Right atrium auricular region (tissue), 2 donors: ENCODE measurements around the gene GLMP. TPM values are rescaled to one million over a fixed set of nuclear protein-coding genes. Genes with fewer than 3 reads are reported as not detected.

Source experiments
- DNase-seq: peaks from one replicate; pipeline ENCODE4 v3.0.0-alpha.2; 2019; ENCODE audit warnings: low spot score
- H3K27ac ChIP-seq, 2 donors: fragments of 200-600 bp; sonication (generic); 1 replicate in 1 of 2; 2 replicates in 1 of 2; pipeline ENCODE4 v1.5.1; 2016 to 2019
- H3K27me3 ChIP-seq, 2 donors: fragments of 200-600 bp; sonication (generic); one replicate each; pipeline versions ENCODE4 v1.5.1 to v1.6.0; 2017 to 2019
- H3K36me3 ChIP-seq: fragments of 200-600 bp; sonication (generic); one replicate; pipeline ENCODE4 v1.5.1; 2016
- H3K4me1 ChIP-seq, 2 donors: fragments of 200-600 bp; sonication (generic); one replicate each; pipeline versions ENCODE4 v1.5.1 to v1.6.0; 2017 to 2019
- H3K4me3 ChIP-seq, 2 donors: fragments of 200-600 bp; sonication (generic); 1 replicate in 1 of 2; 2 replicates in 1 of 2; pipeline ENCODE4 v1.5.1; 2017 to 2019; ENCODE audit warnings: mild to moderate bottlenecking in 1 of 2, moderate library complexity in 1 of 2
- H3K9me3 ChIP-seq, 2 donors: fragments of 200-600 bp; sonication (generic); one replicate each; pipeline ENCODE4 v1.5.1; 2019
- total RNA-seq, 2 donors: library from RNA; depleted of rRNA; stranded (reverse); fragments of >200 nt; gene quantifications; one replicate each; pipeline ENCODE4 v1.1.0, GENCODE V29; 2016
- TF ChIP-seq, protein P1 (sequence below), 2 donors: fragments of 200-600 bp; sonication (generic); IDR thresholded peaks; one replicate each; pipeline ENCODE4 v1.5.1; 2019; ENCODE audit warnings: antibody characterized with exemption in 2 of 2

GLMP gene
- total RNA-seq, 2 donors from 2014 or later, result 26.3 to 27.4 TPM

DNA sequence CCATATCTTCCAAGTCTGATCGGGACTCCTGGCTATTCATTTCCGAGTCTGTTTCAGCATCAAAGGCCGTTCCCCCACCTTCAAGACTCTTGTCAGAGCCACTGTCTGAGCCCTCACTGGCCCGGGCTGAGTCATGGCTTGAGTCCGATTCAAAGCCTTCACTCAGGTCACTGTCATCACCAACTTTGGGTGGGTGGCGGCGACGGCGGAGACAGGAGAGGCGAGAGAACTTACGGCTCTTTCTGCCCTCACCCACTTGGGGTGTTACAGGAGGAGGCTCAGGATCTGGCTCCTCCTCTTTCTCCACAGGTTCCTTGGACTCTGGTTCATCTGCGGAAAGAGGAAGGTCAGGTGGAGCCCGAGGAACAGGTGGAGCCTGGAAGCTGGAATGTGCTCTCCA is 29.4 kb downstream of the GLMP start:
- no peak for DNase-seq
- H3K36me3 ChIP-seq, result peaks cover 80% of the 10 kb centered on the region
- no peak overlapping the region for H3K27ac ChIP-seq
- no peaks in the 10 kb centered on the region for H3K9me3 ChIP-seq
- no peaks in the 10 kb centered on the region for H3K27me3 ChIP-seq
- H3K4me1 ChIP-seq, result no peaks in the 10 kb centered on the region
- TF ChIP-seq, protein P1, sequence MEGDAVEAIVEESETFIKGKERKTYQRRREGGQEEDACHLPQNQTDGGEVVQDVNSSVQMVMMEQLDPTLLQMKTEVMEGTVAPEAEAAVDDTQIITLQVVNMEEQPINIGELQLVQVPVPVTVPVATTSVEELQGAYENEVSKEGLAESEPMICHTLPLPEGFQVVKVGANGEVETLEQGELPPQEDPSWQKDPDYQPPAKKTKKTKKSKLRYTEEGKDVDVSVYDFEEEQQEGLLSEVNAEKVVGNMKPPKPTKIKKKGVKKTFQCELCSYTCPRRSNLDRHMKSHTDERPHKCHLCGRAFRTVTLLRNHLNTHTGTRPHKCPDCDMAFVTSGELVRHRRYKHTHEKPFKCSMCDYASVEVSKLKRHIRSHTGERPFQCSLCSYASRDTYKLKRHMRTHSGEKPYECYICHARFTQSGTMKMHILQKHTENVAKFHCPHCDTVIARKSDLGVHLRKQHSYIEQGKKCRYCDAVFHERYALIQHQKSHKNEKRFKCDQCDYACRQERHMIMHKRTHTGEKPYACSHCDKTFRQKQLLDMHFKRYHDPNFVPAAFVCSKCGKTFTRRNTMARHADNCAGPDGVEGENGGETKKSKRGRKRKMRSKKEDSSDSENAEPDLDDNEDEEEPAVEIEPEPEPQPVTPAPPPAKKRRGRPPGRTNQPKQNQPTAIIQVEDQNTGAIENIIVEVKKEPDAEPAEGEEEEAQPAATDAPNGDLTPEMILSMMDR (IDR thresholded peaks at IDR 0.05), result no peak
- H3K4me3 ChIP-seq, result no peak overlapping the region

DNA sequence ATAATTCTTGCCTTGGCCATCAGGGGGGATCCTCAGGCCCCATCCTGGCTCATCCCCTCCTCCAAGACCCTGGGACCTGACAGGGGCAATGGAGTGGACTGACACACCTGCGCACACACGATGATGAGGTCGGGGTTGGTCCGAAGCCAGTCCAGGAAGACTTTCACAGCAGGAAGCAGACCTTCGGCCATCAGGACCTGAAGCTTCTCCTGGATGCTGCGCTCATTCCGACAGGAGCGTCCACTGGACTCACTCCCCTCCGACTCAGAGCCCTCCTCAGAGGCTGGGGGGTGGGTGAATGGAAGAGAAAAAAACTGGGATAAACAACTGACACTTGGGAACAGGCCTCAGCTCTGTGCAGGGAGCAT is 32.2 kb downstream of the GLMP start:
- TF ChIP-seq, protein P1 (IDR thresholded peaks at IDR 0.05), result no peak
- Histone ChIP-seq H3K27me3 (no peaks in the 10 kb centered on the region), H3K36me3 (peaks cover 92% of the 10 kb centered on the region), H3K27ac (no peak overlapping the region), H3K9me3 (no peaks in the 10 kb centered on the region), H3K4me3 (no peak overlapping the region), H3K4me1 (no peaks in the 10 kb centered on the region)
- no peak for DNase-seq

DNA sequence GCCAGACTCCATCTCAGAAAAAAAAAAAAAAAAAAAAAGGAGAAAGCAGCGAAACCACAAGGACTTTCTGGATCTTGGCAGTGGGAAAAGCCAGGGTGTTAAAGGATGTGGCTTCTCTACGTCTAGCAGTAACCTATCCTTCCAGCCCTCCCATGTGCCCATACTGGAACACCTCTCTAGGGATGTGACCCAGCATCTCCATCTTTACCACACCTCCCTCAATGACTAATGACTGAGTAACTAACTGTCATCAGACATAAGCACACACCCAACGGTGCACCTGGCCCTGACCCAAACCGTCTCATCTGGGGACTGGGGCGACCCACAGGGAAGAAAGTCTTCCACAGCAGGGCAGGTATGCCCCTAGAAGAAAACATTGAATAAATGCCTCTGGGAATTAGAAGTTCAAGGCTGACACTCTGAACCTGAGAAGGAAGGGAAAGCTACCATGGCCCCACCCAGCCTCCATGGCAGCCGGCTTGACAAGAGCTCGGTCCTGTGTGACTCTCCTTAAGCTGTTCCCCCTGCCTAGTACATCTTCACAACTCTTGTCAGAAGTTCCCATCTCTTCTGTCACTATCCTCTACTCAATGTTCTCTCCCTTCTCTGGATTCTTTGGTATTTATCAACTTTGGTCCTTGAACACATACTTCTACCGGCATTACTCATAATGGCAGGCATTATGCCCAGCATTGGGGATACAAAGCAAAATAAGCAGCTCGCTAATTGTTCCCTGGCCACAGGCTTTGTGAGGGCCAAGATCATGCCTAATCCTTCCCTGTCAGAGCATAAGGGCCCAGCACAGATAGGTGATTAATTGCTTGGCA is 32.8 kb downstream of the GLMP start:
- DNase-seq, result no peak
- Histone ChIP-seq H3K4me3 (no peak overlapping the region), H3K27ac (no peak overlapping the region), H3K4me1 (no peaks in the 10 kb centered on the region), H3K36me3 (peaks cover 92% of the 10 kb centered on the region), H3K27me3 (no peaks in the 10 kb centered on the region), H3K9me3 (no peaks in the 10 kb centered on the region)
- TF ChIP-seq, protein P1 (IDR thresholded peaks at IDR 0.05), result no peak

DNA sequence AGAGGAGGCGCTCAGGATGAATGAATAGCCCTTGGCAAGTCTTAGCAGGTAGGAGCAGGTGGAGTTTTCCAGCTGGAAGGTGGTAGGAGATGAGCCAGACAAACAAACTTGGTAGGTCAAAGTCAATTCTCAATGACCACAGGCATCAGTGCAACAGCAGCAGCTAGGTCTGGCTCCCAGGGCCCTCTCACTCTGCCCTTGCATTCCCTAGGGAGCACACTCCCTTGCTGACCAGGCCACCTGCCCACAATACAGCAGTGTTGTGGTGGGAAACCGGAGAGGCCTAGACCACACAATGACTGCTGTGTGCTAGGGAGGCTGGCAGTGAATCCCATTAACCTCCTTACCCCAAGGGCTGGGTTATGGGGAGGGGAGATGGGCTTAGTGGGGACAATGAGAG is 34.6 kb downstream of the GLMP start:
- TF ChIP-seq, protein P1 (IDR thresholded peaks at IDR 0.05), result no peak
- H3K36me3 ChIP-seq, result peaks cover 92% of the 10 kb centered on the region
- H3K4me1 ChIP-seq, result no peaks in the 10 kb centered on the region
- no peak overlapping the region for H3K27ac ChIP-seq
- H3K4me3 ChIP-seq, result no peak overlapping the region
- no peaks in the 10 kb centered on the region for H3K9me3 ChIP-seq
- no peaks in the 10 kb centered on the region for H3K27me3 ChIP-seq
- no peak for DNase-seq

DNA sequence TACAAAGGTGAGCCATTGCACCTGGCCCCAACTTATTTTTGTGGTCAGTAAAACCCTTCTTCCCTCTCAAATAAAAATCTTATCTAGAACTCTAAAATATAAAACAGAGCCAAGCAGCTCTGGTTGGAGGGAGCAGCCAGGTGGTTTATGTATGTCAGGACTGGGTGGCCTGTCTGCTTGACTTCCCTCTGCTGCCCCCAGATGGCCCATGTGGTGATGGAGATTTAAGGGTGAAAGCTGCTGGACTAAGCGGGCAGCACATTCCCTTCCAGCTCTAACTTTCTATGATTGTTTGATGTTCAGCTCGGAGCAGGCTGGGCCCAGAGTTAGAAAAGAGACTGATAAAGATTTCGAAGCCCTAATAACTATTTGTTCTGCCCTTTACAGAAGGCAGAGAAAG is 35.7 kb downstream of the GLMP start:
- H3K4me1 ChIP-seq, result no peaks in the 10 kb centered on the region
- no peaks in the 10 kb centered on the region for H3K27me3 ChIP-seq
- H3K36me3 ChIP-seq, result peaks cover 88% of the 10 kb centered on the region
- H3K4me3 ChIP-seq, result no peak overlapping the region
- DNase-seq, result no peak
- H3K9me3 ChIP-seq, result no peaks in the 10 kb centered on the region
- TF ChIP-seq, protein P1 (IDR thresholded peaks at IDR 0.05), result no peak
- H3K27ac ChIP-seq, result no peak overlapping the region

DNA sequence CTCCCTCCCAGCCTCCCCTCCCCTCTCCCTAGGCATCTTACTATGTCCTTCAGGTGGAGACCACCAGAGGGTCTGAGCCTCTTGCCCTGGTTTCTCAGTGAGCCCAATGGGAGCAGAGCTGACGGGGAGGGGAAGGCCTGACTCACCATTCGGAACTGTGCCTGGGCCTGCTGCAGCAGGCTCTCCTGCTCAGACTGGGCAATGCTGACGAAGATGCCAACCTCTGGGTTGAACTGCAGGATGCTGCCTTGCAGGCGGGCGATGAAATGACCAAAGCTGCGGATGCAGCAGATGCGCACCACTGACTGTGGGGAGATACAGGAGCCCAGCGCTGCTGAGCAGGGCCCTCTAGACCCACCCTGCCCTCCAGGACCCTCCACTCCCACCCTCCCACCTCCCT is 36.6 kb downstream of the GLMP start:
- no peaks in the 10 kb centered on the region for H3K9me3 ChIP-seq
- TF ChIP-seq, protein P1 (IDR thresholded peaks at IDR 0.05), result no peak
- no peak overlapping the region for H3K27ac ChIP-seq
- H3K4me3 ChIP-seq, result no peak overlapping the region
- H3K27me3 ChIP-seq, result no peaks in the 10 kb centered on the region
- peaks cover 87% of the 10 kb centered on the region for H3K36me3 ChIP-seq
- H3K4me1 ChIP-seq, result no peaks in the 10 kb centered on the region
- DNase-seq, result no peak
